Endothelial cell of umbilical vein (primary cell): ENCODE results near the gene C5orf15. TPM values are rescaled to one million over a fixed set of nuclear protein-coding genes. Genes with fewer than 3 reads are reported as not detected.

Experiments used
- BruUV-seq: library from RNA; stranded (reverse); fragments of 400-500 nt; replicated peaks from 2 replicates; lab custom pipeline; 2021; lab: Mats Ljungman, UMichigan
- CTCF ChIA-PET: fragments of 300-600, 350-600 bp; sonication (Branson Sonifier 250); formaldehyde crosslinking; loops from one replicate; lab custom pipeline; 2021; ENCODE audit warnings: antibody characterized with exemption, inconsistent platforms; lab: Charles Lee
- POLR2A ChIA-PET: fragments of 300-600, 350-600 bp; sonication (Branson Sonifier 250); formaldehyde crosslinking; loops from one replicate; lab custom pipeline; 2021; ENCODE audit warnings: antibody characterized with exemption, inconsistent platforms; lab: Charles Lee
- DNase-seq: peaks from one replicate; pipeline ENCODE4 v3.0.0-alpha.2; 2011; ENCODE audit warnings: low read depth, low spot score
- FAIRE-seq: peaks from 2 replicates; lab custom pipeline; 2011; peaks lifted over from hg19 to GRCh38; lab: Jason Lieb, UNC
- H2AFZ ChIP-seq: 2 replicates; pipeline ENCODE4 v1.6.0; 2012; ENCODE audit warnings: low read depth, low read length, control low read depth, inconsistent platforms
- H3K27ac ChIP-seq: 2 replicates; pipeline ENCODE4 v1.5.1; 2011; ENCODE audit warnings: low read depth, mild to moderate bottlenecking, control low read depth, low read length, moderate library complexity; ENCODE audit not compliant: insufficient read depth
- H3K27me3 ChIP-seq, 2 experiments: 2 replicates each; pipeline versions ENCODE4 v1.6.0 to v1.6.1; 2011; ENCODE audit warnings: low read length in 2 of 2, mixed read lengths in 1 of 2; ENCODE audit not compliant: control insufficient read depth in 2 of 2, insufficient read depth in 2 of 2
- H3K36me3 ChIP-seq, 2 experiments: 2 replicates in 1 of 2; 3 replicates in 1 of 2; pipeline ENCODE4 v1.5.1; 2011; ENCODE audit warnings: low read length in 2 of 2, mild to moderate bottlenecking in 1 of 2, moderate library complexity in 1 of 2; ENCODE audit not compliant: control insufficient read depth in 2 of 2, insufficient read depth in 2 of 2; ENCODE audit errors: extremely low read depth in 1 of 2
- H3K4me1 ChIP-seq: 3 replicates; pipeline ENCODE4 v1.5.1; 2011; ENCODE audit warnings: mild to moderate bottlenecking, low read length; ENCODE audit not compliant: control insufficient read depth, insufficient read depth; ENCODE audit errors: extremely low read depth
- H3K4me2 ChIP-seq: 2 replicates; pipeline ENCODE4 v1.6.1; 2011; ENCODE audit warnings: low read length, control low read depth, mixed read lengths; ENCODE audit not compliant: insufficient read depth
- H3K4me3 ChIP-seq, 3 experiments: fragments of 200-600 bp in 1 of 3; sonication (generic), shearing (Covaris generic) in 1 of 3; replicated peaks in 1 of 3; 2 replicates each; pipeline ENCODE4 v1.5.1; 2011 to 2016; ENCODE audit warnings: control low read depth in 3 of 3, low read length in 3 of 3, mild to moderate bottlenecking in 2 of 3, inconsistent platforms in 1 of 3, low read depth in 1 of 3, moderate library complexity in 1 of 3; ENCODE audit not compliant: insufficient read depth in 1 of 3
- H3K79me2 ChIP-seq: 2 replicates; pipeline ENCODE4 v1.6.0; 2012; ENCODE audit warnings: low read length, inconsistent platforms; ENCODE audit not compliant: control insufficient read depth, insufficient read depth
- H3K9ac ChIP-seq: replicated peaks from 2 replicates; pipeline ENCODE3; 2011; ENCODE audit warnings: low read length, control low read depth; ENCODE audit not compliant: insufficient read depth; ENCODE audit errors: extremely low read depth
- H3K9me1 ChIP-seq: replicated peaks from 3 replicates; pipeline ENCODE4 v1.6.0; 2011; ENCODE audit warnings: mild to moderate bottlenecking, low read length; ENCODE audit not compliant: control insufficient read depth, insufficient read depth; ENCODE audit errors: extremely low read depth
- H3K9me3 ChIP-seq: replicated peaks from 2 replicates; pipeline ENCODE4 v1.5.1; 2012; ENCODE audit warnings: low read length, inconsistent platforms; ENCODE audit not compliant: control insufficient read depth, insufficient read depth
- H4K20me1 ChIP-seq: replicated peaks from 2 replicates; pipeline ENCODE3; 2011; ENCODE audit warnings: mild to moderate bottlenecking, low read length; ENCODE audit not compliant: control insufficient read depth, insufficient read depth; ENCODE audit errors: extremely low read depth
- CTCF ChIP-seq, 2 donors: IDR thresholded peaks; 1 replicate in 1 of 2; 2 replicates in 1 of 2; pipeline ENCODE4 v1.5.1; 2011; ENCODE audit warnings: low read length in 2 of 2, mild to moderate bottlenecking in 2 of 2, moderate library complexity in 2 of 2, control low read depth in 1 of 2, inconsistent platforms in 1 of 2, low read depth in 1 of 2; ENCODE audit not compliant: insufficient read depth in 1 of 2; ENCODE audit errors: extremely low read depth in 1 of 2
- EZH2 ChIP-seq: IDR thresholded peaks from 2 replicates; pipeline ENCODE4 v1.6.1; 2012; ENCODE audit warnings: borderline replicate concordance, low read depth, mild to moderate bottlenecking, moderate library complexity, low read length, inconsistent platforms; ENCODE audit not compliant: severe bottlenecking
- FOS ChIP-seq: IDR thresholded peaks from 2 replicates; pipeline ENCODE4 v1.6.1; 2011; ENCODE audit warnings: mild to moderate bottlenecking, low read length, moderate library complexity, borderline replicate concordance; ENCODE audit not compliant: insufficient read depth
- GATA2 ChIP-seq: IDR thresholded peaks from 2 replicates; pipeline ENCODE4 v1.7.0; 2011; ENCODE audit warnings: low read depth, mild to moderate bottlenecking, moderate library complexity, mixed read lengths, low read length; ENCODE audit not compliant: insufficient read length, insufficient read depth
- JUN ChIP-seq: IDR thresholded peaks from 2 replicates; pipeline ENCODE4 v1.6.1; 2011; ENCODE audit warnings: borderline replicate concordance, low read depth; ENCODE audit not compliant: insufficient read length, insufficient read depth
- MYC ChIP-seq: IDR thresholded peaks from one replicate; pipeline ENCODE4 v1.6.1; 2011; ENCODE audit warnings: mild to moderate bottlenecking, low read depth, low read length
- POLR2AphosphoS5 ChIP-seq: IDR thresholded peaks from 2 replicates; pipeline ENCODE4 v1.6.1; 2012; ENCODE audit warnings: low read depth, mild to moderate bottlenecking, control low read depth, low read length, moderate library complexity; ENCODE audit not compliant: insufficient read depth
- dilution Hi-C: fragments of 300-500 bp; cut with MboI; formaldehyde crosslinking; loops from one replicate; pipeline ENCODE4 v1.15.0; 2019; ENCODE audit warnings: low sequenced_read_pairs; ENCODE audit not compliant: extremely low pct_ligation_motif_present
- intact Hi-C: fragments of 100-400 bp; cut with micrococcal nuclease; formaldehyde crosslinking; loops from one replicate; pipeline ENCODE4 v1.10.0; 2022
- polyA plus RNA-seq, 4 experiments: library from polyadenylated mRNA; depleted of rRNA in 3 of 4; stranded (reverse) in 3 of 4; unstranded in 1 of 4; fragments of >200 nt; gene quantifications; 2 replicates each; pipeline versions ENCODE4 v1.2.1 to v1.2.3, GENCODE V29; 2011 to 2012; ENCODE audit warnings: missing spikeins in 1 of 4
- total RNA-seq: library from RNA; stranded (reverse); gene quantifications from 2 replicates; pipeline ENCODE4 v1.2.3, GENCODE V29; 2021
- TF ChIP-seq, protein P1 (sequence below): IDR thresholded peaks from 2 replicates; pipeline ENCODE4 v1.6.1; 2011; ENCODE audit not compliant: insufficient read depth, insufficient read length

C5orf15 gene
- total and polyA plus RNA-seq, 2 donors (not counting 3 experiments of a cell fraction or from before 2014, with no cell fraction given): 25.3 to 45.4 TPM

- Histone ChIP-seq H4K20me1 (no peaks in the 10 kb centered on the region), H3K4me1 (peaks cover 7% of the 10 kb centered on the region), H3K9ac (no peak overlapping the region), H2AFZ (no peak overlapping the region), H3K27me3 (no peaks in the 10 kb centered on the region), H3K4me3 (no peak overlapping the region), H3K79me2 (peaks cover 63% of the 10 kb centered on the region), H3K27ac (no peak overlapping the region), H3K9me3 (no peaks in the 10 kb centered on the region), H3K4me2 (no peak overlapping the region), H3K9me1 (no peaks in the 10 kb centered on the region), H3K36me3 (peaks cover 26 to 33% of the 10 kb centered on the region in 2 experiments)
- no peak for DNase-seq
- TF ChIP-seq JUN (no peak), GATA2 (no peak), FOS (no peak), MYC (no peak), POLR2AphosphoS5 (no peak), EZH2 (no peak)
- dilution Hi-C loops (no loop called here), intact Hi-C loops (no loop called here)
- BruUV-seq: no TSS peak
- ChIA-PET CTCF (interaction anchor here (0.9 to 2.0 kb wide), 2 partner anchors 18 to 54 kb away, joined by 3 to 6 read pairs; no protein-coding TSS in a partner anchor), POLR2A (no interaction called here)
- FAIRE-seq: no peak
Observed at GRCh38 chr5:133985540-133986180, 17.2 kb upstream of the C5orf15 start.

GRCh38 chr5:133983674-133984073 is 15.2 kb upstream of the C5orf15 start:
- H3K27me3 ChIP-seq: no peaks in the 10 kb centered on the region
- H3K27ac ChIP-seq: no peak overlapping the region
- no peak for DNase-seq
- BruUV-seq: no TSS peak
- H3K9me3 ChIP-seq: no peaks in the 10 kb centered on the region
- peaks cover 22 to 31% of the 10 kb centered on the region in 2 experiments for H3K36me3 ChIP-seq
- no peak overlapping the region for H3K4me2 ChIP-seq
- intact Hi-C loops: no loop called here
- no peak overlapping the region for H3K4me3 ChIP-seq
- POLR2A ChIA-PET: no interaction called here
- no peaks in the 10 kb centered on the region for H3K9me1 ChIP-seq
- no peak for TF ChIP-seq FOS
- no peak for TF ChIP-seq GATA2
- TF ChIP-seq CTCF (IDR thresholded peaks at IDR 0.05; ENCODE audit: extremely low read depth in 1 of 2, insufficient read depth in 1 of 2, low read depth in 1 of 2, low read length in 2 of 2): no peak
- TF ChIP-seq POLR2AphosphoS5: no peak
- TF ChIP-seq, protein P1, sequence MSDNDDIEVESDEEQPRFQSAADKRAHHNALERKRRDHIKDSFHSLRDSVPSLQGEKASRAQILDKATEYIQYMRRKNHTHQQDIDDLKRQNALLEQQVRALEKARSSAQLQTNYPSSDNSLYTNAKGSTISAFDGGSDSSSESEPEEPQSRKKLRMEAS: no peak
- no peak for FAIRE-seq
- no peak overlapping the region for H3K9ac ChIP-seq
- H3K79me2 ChIP-seq: peaks cover 55% of the 10 kb centered on the region
- CTCF ChIA-PET: no interaction called here
- dilution Hi-C loops: no loop called here
- H4K20me1 ChIP-seq: no peaks in the 10 kb centered on the region
- no peak overlapping the region for H2AFZ ChIP-seq
- H3K4me1 ChIP-seq: no peaks in the 10 kb centered on the region
